NCI-H524 treated with DMSO at 0.1 percent for 48 hours (cell line): ENCODE data around the gene NXPH2.
A peak's percentile ranks its signal among the peaks of the same experiment; 100 is the strongest.
"Not testable (repeated sequence)": the region's sequence is repeated elsewhere in the genome, so short reads cannot be mapped to it uniquely, and the experiment has no call there.

Source experiments
- DNase-seq: peaks from one replicate; lab custom pipeline; 2025; lab: John Stamatoyannopoulos, UW

Gene NXPH2

GRCh38 chr2:138757384-138757783, 22.8 kb downstream of the NXPH2 start:
- DNase-seq = no peak

- no peak for DNase-seq
Measured at GRCh38 chr2:138752197-138752956, 27.8 kb downstream of the NXPH2 start.

- peak; percentile 43 for DNase-seq
Measured at GRCh38 chr2:138744713-138745112, 35.5 kb downstream of the NXPH2 start.

- DNase-seq = no peak
Measured at GRCh38 chr2:138742441-138743057, 37.6 kb downstream of the NXPH2 start.

- DNase-seq = no peak
Measured at GRCh38 chr2:138741851-138742250, 38.3 kb downstream of the NXPH2 start.

GRCh38 chr2:138737009-138737554, 43.1 kb downstream of the NXPH2 start:
- not testable (repeated sequence) for DNase-seq

- no peak for DNase-seq
Measured at GRCh38 chr2:138732651-138733050, 47.5 kb downstream of the NXPH2 start.

GRCh38 chr2:138730497-138731030, 49.6 kb downstream of the NXPH2 start:
- DNase-seq = no peak

GRCh38 chr2:138727956-138728355, 52.2 kb downstream of the NXPH2 start:
- DNase-seq = no peak

- DNase-seq = no peak
Measured at GRCh38 chr2:138726681-138727080, 53.5 kb downstream of the NXPH2 start.

- no peak for DNase-seq
Measured at GRCh38 chr2:138724729-138725459, 55.3 kb downstream of the NXPH2 start.

- DNase-seq = no peak
Measured at GRCh38 chr2:138724327-138724726, 55.9 kb downstream of the NXPH2 start.

- DNase-seq = no peak
Measured at GRCh38 chr2:138723196-138723987, 56.8 kb downstream of the NXPH2 start.

GRCh38 chr2:138722316-138722715, 57.9 kb downstream of the NXPH2 start:
- DNase-seq = no peak

- no peak for DNase-seq
Measured at GRCh38 chr2:138720035-138720838, 60.0 kb downstream of the NXPH2 start.

GRCh38 chr2:138718405-138718804, 61.8 kb downstream of the NXPH2 start:
- no peak for DNase-seq

- no peak for DNase-seq
Measured at GRCh38 chr2:138716183-138716582, 64.0 kb downstream of the NXPH2 start.

GRCh38 chr2:138713504-138713903, 66.7 kb downstream of the NXPH2 start:
- DNase-seq = no peak

GRCh38 chr2:138713069-138713496, 67.1 kb downstream of the NXPH2 start:
- no peak for DNase-seq

- no peak for DNase-seq
Measured at GRCh38 chr2:138712212-138712979, 67.8 kb downstream of the NXPH2 start.
